GM13976 (cell line): ENCODE results near the gene DUSP19.
"Not testable (repeated sequence)": the region's sequence is repeated elsewhere in the genome, so short reads cannot be mapped to it uniquely, and the experiment has no call there.

Experiments
- DNase-seq: peaks from one replicate; pipeline ENCODE4 v3.0.0; 2012; ENCODE audit warnings: low spot score
- CTCF ChIP-seq: IDR thresholded peaks from 2 replicates; pipeline ENCODE4 v1.5.1; 2012; ENCODE audit warnings: borderline replicate concordance, mild to moderate bottlenecking; ENCODE audit not compliant: insufficient read depth; ENCODE audit errors: extremely low read depth, missing control alignments, control extremely low read depth
- in situ Hi-C: fragments of 300-500 bp; cut with MboI; formaldehyde crosslinking; loops from one replicate; pipeline ENCODE4 v1.12.0; 2022; ENCODE audit warnings: low sequenced_read_pairs, mixed read lengths, inconsistent platforms; ENCODE audit not compliant: unreplicated experiment

The DUSP19 gene

GRCh38 chr2:183035954-183036669 is 42.4 kb upstream of the DUSP19 start:
- no peak for TF ChIP-seq CTCF
- in situ Hi-C loops: no loop called here
- DNase-seq: peak; percentile 45

- no peak for TF ChIP-seq CTCF
- no peak for DNase-seq
- in situ Hi-C loops: no loop called here
Measured at GRCh38 chr2:183037074-183037552, 41.4 kb upstream of the DUSP19 start.

- peak; percentile 62 for DNase-seq
- TF ChIP-seq CTCF: no peak
- in situ Hi-C loops: no loop called here
Measured at GRCh38 chr2:183037553-183038340, 40.8 kb upstream of the DUSP19 start.

- peak; percentile 92 for DNase-seq
- in situ Hi-C loops: no loop called here
- peak; percentile 91 for TF ChIP-seq CTCF
Measured at GRCh38 chr2:183038341-183039300, 39.9 kb upstream of the DUSP19 start, which contains the start of gene NCKAP1. Gene NCKAP1, minus strand, starts transcription at chr2:183038457. Its CDS starts 358 bp downstream, at chr2:183038099.

- in situ Hi-C loops: no loop called here
Measured at GRCh38 chr2:183040604-183041003, 37.9 kb upstream of the DUSP19 start.

GRCh38 chr2:183043580-183043979 is 35.0 kb upstream of the DUSP19 start:
- in situ Hi-C loops, DNase-seq: not testable (repeated sequence)

More at GRCh38 chr2:183040604-183041003, 37.9 kb upstream of the DUSP19 start:
- no peak for DNase-seq
- TF ChIP-seq CTCF: no peak

- in situ Hi-C loops, DNase-seq: not testable (repeated sequence)
Measured at GRCh38 chr2:183047486-183048125, 30.9 kb upstream of the DUSP19 start.
